GM12865 (cell line): ENCODE results near the gene FAM50A.

Experiments used
- DNase-seq: peaks from one replicate; pipeline ENCODE4 v3.0.0; 2010; ENCODE audit warnings: low read depth
- H3K4me3 ChIP-seq: 2 replicates; pipeline ENCODE4 v1.5.1; 2011; ENCODE audit warnings: mild to moderate bottlenecking, low read depth, low read length, control low read depth
- TF ChIP-seq, protein P1 (sequence below): IDR thresholded peaks from 2 replicates; pipeline ENCODE4 v1.5.1; 2011; ENCODE audit warnings: low read length, control low read depth, low read depth, inconsistent platforms; ENCODE audit not compliant: insufficient read depth; ENCODE audit errors: missing control alignments

Gene FAM50A

GRCh38 chrX:154449618-154450017 lies 5.7 kb downstream of the FAM50A start:
- no peak for DNase-seq
- H3K4me3 ChIP-seq = no peak overlapping the region
- TF ChIP-seq, protein P1, sequence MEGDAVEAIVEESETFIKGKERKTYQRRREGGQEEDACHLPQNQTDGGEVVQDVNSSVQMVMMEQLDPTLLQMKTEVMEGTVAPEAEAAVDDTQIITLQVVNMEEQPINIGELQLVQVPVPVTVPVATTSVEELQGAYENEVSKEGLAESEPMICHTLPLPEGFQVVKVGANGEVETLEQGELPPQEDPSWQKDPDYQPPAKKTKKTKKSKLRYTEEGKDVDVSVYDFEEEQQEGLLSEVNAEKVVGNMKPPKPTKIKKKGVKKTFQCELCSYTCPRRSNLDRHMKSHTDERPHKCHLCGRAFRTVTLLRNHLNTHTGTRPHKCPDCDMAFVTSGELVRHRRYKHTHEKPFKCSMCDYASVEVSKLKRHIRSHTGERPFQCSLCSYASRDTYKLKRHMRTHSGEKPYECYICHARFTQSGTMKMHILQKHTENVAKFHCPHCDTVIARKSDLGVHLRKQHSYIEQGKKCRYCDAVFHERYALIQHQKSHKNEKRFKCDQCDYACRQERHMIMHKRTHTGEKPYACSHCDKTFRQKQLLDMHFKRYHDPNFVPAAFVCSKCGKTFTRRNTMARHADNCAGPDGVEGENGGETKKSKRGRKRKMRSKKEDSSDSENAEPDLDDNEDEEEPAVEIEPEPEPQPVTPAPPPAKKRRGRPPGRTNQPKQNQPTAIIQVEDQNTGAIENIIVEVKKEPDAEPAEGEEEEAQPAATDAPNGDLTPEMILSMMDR = no peak

- TF ChIP-seq, protein P1 = no peak
- no peak overlapping the region for H3K4me3 ChIP-seq
- DNase-seq = no peak
Measured at GRCh38 chrX:154450312-154450711, 6.4 kb downstream of the FAM50A start.

GRCh38 chrX:154452823-154453222 lies 8.9 kb downstream of the FAM50A start:
- no peak overlapping the region for H3K4me3 ChIP-seq
- no peak for DNase-seq
- TF ChIP-seq, protein P1 = no peak

DNA sequence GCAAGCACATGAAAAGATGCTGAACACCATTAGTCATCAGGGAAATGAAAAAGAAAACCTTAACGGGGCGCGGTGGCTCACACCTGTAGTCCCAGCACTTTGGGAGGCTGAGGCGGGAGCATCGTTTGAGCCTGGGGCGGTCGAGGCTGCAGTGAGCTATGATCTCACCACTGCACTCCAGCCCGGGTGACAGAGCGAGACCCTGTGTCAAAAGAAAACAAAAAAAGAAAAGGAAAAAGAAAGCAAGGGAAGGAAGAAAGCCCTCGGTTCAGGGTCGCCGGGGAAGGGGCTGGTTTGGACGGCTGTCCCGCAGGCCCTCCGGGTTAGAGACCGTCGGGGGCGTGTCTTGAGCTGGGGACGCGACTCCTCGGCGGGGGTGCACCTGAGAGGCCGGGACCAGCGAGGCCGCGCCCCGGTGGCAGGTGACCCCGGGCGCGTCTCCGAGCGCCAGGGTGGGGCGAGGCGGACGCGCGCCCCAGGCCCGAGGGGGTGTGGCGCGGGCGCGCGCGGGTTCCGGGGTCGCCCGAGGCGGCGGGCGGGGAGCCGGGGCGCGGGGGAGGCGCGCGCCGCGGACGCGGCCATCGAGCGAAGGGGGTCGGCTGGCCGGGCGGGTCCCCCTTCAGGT lies 13.7 kb downstream of the FAM50A start:
- TF ChIP-seq, protein P1 = no peak
- DNase-seq = peak; percentile 73
- peak overlapping the region; percentile 55 for H3K4me3 ChIP-seq

GRCh38 chrX:154458116-154458953 lies 14.4 kb downstream of the FAM50A start, which contains the start of gene PLXNA3:
PLXNA3 (plus strand) TSS chrX:154458281; CDS start chrX:154460184, 1,903 bp downstream.
- TF ChIP-seq, protein P1 = no peak
- H3K4me3 ChIP-seq = peak within 1 kb of the TSS; percentile 71
- peak; percentile 68 for DNase-seq

- TF ChIP-seq, protein P1 = no peak
- no peak for DNase-seq
- H3K4me3 ChIP-seq = peak overlapping the region; percentile 71
Measured at GRCh38 chrX:154458954-154459778, 15.2 kb downstream of the FAM50A start.
